Retinal pigment epithelial cell (primary cell): ENCODE data around the gene GCNT4.
"Not testable (repeated sequence)": the region's sequence is repeated elsewhere in the genome, so short reads cannot be mapped to it uniquely, and the experiment has no call there.

Source experiments
- DNase-seq: peaks from one replicate; pipeline ENCODE4 v3.0.0-alpha.2; 2010; ENCODE audit warnings: low read depth
- H3K4me3 ChIP-seq: 2 replicates; pipeline ENCODE4 v1.5.1; 2011; ENCODE audit warnings: mild to moderate bottlenecking, low read length, control low read depth, moderate library complexity
- TF ChIP-seq, protein P1 (sequence below): conservative IDR thresholded peaks from 2 replicates; pipeline ENCODE4 v1.5.1; 2011; ENCODE audit warnings: low read depth, low read length, control low read depth, inconsistent platforms

Gene GCNT4, protein sequence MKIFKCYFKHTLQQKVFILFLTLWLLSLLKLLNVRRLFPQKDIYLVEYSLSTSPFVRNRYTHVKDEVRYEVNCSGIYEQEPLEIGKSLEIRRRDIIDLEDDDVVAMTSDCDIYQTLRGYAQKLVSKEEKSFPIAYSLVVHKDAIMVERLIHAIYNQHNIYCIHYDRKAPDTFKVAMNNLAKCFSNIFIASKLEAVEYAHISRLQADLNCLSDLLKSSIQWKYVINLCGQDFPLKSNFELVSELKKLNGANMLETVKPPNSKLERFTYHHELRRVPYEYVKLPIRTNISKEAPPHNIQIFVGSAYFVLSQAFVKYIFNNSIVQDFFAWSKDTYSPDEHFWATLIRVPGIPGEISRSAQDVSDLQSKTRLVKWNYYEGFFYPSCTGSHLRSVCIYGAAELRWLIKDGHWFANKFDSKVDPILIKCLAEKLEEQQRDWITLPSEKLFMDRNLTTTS

DNA sequence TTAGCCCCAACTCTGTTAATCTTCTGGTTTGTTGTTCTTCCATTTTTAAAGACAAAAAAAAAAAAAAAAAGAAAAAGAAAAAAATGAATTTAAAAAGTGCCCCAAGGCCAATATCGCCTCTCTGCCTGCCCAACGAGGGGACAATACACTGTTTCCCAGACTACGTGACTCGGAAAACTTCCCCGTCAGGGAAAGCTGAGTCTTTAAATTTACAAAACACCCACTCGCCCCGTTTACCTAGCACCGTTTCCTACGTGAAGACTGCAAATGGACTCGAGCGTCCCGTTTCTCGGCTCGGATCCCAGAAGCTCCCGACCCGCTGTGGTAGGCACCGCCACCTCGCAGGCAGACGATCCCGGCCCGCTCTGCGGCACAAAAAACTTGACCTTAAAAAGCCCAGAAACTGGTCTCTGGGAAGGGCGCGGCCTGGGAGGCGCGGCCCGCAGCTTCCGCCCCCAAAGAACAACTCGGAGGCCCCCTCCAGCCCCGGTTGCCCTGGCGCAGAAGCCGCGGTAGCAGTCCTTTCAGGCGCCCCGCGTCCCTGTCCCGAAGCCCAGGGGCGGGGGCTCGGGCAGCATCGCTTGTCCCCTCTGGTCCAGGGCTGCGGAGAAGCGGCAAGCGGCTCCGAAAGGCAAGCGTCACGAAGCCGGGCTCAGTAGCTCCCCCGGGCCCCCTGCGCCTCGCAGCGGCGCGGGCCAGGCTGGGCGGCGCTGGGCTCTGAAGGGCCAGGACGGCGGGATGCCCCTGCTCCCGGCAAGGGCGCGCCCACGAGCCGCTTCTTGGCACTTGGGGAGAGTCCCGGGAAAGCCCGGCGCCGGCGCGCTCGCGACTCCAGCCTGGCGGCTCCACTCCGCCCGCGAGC lies at the start of gene GCNT4:
Gene GCNT4, minus strand, starts transcription at position 367 of the 862 bp plus-strand sequence. CDS start 22,521 bp downstream, outside the sequence.
- TF ChIP-seq, protein P1, sequence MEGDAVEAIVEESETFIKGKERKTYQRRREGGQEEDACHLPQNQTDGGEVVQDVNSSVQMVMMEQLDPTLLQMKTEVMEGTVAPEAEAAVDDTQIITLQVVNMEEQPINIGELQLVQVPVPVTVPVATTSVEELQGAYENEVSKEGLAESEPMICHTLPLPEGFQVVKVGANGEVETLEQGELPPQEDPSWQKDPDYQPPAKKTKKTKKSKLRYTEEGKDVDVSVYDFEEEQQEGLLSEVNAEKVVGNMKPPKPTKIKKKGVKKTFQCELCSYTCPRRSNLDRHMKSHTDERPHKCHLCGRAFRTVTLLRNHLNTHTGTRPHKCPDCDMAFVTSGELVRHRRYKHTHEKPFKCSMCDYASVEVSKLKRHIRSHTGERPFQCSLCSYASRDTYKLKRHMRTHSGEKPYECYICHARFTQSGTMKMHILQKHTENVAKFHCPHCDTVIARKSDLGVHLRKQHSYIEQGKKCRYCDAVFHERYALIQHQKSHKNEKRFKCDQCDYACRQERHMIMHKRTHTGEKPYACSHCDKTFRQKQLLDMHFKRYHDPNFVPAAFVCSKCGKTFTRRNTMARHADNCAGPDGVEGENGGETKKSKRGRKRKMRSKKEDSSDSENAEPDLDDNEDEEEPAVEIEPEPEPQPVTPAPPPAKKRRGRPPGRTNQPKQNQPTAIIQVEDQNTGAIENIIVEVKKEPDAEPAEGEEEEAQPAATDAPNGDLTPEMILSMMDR = no peak
- DNase-seq = no peak
- H3K4me3 ChIP-seq = peak within 1 kb of the TSS; percentile 61

DNA sequence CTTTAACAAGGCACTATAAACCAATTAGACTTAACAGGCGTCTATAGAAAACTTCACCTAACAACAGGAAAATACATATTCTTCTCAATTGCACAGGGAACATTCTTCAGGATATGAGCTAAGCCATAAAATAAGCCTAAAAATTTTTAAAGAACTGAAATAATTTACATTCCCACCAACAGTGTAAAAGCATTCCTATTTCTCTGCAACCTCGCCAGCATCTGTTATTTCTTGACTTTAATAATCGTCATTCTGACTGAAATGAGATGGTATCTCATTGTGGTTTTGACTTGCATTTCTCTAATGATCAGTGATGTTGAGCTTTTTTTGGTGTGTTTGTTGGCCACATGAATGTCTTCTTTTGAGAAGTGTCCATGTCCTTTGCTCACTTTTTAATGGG lies 43.6 kb upstream of the GCNT4 start:
- H3K4me3 ChIP-seq, DNase-seq: not testable (repeated sequence)

DNA sequence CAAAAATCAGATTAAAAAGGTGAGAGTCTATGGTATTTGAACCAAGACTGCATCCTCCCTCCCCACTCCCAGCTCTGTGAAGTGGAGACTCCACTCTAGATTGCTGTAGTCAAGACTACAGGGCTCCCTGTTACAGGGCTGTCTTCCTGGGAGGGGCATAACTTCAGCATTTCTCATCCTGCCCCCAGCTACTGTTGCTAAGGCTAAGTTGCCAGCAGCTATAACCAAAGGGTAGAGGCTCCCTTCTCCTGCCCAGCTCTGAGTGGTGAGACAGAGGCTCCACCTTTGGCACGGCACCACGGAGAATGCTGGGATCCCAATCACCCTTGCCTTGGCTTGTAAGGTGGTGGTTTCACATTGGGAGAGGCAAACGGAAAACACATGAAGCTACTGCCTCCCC lies 39.2 kb upstream of the GCNT4 start:
- no peak for DNase-seq
- no peak overlapping the region for H3K4me3 ChIP-seq
- TF ChIP-seq, protein P1 = no peak

DNA sequence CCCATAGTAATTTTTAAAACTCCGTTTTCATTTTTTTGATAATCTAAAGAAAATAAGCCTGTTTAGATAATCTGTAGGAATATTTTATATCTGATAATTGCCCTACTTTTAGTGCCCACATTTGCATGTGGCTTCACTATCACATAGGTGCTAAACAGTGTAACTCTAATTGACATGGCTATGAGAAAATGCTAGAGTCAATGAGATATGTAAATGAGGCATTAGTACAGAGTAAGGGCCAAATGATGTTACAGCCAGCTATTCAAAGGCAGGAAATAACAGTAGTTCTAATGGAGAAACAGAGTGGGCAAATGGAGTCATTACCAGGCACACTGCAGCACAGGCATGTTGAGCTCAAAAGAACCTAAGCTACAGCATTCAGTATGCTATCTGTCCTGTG lies 37.3 kb upstream of the GCNT4 start:
- H3K4me3 ChIP-seq = no peak overlapping the region
- TF ChIP-seq, protein P1 = no peak
- no peak for DNase-seq

DNA sequence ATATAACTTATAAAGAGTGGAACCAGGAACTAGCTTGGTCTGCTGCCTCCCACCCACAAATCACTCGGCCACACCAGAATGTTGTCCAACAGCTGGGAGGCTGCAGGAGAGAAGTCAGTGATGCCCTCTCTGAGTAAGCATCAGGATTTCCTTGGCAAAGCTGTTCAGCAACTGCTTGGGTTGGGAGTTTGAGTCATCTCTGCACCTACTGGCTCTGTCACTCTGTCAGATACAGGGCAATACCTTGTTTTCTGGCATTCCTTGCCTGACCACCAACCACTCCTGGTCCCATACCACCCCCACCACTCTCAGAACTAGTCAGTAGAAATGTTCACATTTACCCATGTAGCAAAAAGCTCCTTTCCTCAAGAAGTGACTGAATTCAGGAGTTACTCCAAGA lies 36.8 kb upstream of the GCNT4 start:
- no peak overlapping the region for H3K4me3 ChIP-seq
- TF ChIP-seq, protein P1 = no peak
- no peak for DNase-seq

DNA sequence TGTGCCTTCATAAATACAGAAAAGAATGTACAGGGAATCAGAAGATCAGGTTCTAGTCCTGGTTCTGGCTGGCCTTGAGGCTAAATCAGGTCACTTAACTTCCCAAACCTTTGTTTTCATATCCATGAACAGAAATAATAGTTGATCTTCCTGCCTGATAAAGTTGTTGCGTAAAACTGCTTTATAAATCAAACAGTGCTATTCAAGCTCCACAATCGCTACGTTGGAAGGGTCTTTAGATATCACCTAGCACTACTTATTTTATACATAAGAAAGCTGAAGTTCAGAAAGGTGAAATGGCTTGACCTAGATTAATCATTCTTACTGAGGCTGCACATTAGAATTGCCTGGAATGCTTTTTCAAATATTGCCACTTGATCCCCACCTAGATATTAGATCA lies 36.3 kb upstream of the GCNT4 start:
- TF ChIP-seq, protein P1 = no peak
- no peak for DNase-seq
- no peak overlapping the region for H3K4me3 ChIP-seq

DNA sequence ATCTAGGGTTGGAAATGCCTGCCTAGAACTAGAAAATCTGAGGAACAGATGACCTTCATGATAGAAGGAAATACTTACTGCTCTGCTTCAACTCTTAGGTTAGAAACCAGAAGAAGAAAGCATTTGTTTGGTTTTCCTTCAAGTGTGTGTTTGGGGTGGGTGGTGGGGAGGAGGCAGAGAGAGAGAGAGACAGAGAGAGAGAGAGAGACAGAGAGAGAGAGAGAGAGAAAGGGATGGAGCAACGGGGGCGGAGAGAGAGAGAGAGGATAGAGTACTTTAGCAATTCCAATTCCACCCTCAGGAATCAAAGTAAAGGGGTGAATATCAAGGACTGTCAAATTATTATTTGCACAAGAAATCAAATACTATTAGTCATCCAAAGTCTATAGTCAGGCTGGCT lies 29.2 kb upstream of the GCNT4 start:
- TF ChIP-seq, protein P1 = no peak
- DNase-seq = no peak
- H3K4me3 ChIP-seq = no peak overlapping the region

DNA sequence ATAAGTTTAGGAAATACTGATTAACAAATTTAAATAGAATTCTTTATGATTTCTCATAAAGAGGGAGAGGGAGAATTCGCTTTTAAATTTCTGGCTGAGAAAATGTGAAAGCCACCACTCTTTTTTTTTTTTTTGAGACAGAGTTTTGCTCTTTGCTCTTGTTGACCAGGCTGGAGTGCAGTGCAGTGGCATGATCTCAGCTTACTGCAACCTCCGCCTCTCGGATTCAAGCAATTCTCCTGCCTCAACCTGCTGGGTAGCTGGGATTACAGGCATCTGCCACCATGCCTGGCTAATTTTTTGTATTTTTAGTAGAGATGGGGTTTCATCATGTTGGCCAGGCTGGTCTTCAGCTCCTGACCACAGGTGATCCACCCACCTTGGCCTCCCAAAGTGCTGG lies 27.0 kb upstream of the GCNT4 start:
- not testable (repeated sequence) for DNase-seq

More for the DNA sequence above, 27.0 kb upstream of the GCNT4 start:
- H3K4me3 ChIP-seq = not testable (repeated sequence)
